GM12878 (cell line): ENCODE data around the gene ING3. TPM values are rescaled to one million over a fixed set of nuclear protein-coding genes. Genes with fewer than 3 reads are reported as not detected.
A peak's percentile ranks its signal among the peaks of the same experiment; 100 is the strongest.

Experiments used
- BMI1 ChIP-seq: fragments of 450-650 bp; IDR thresholded peaks from 2 replicates; pipeline ENCODE4 v1.6.1; 2016; ENCODE audit warnings: mild to moderate bottlenecking, moderate library complexity, borderline replicate concordance
- DPF2 ChIP-seq: fragments of 450-650 bp; IDR thresholded peaks from 2 replicates; pipeline ENCODE4 v1.6.1; 2017; ENCODE audit warnings: mild to moderate bottlenecking
- FOS ChIP-seq: IDR thresholded peaks from 3 replicates; pipeline ENCODE4 v1.6.1; 2011; ENCODE audit warnings: borderline replicate concordance; ENCODE audit not compliant: insufficient read length; ENCODE audit errors: extremely low read depth
- TCF12 ChIP-seq: IDR thresholded peaks from 2 replicates; pipeline ENCODE4 v1.6.1; 2011; ENCODE audit warnings: low read depth, mild to moderate bottlenecking, low read length
- polyA plus RNA-seq, 11 experiments: library from polyadenylated mRNA; depleted of rRNA in 4 of 11; unstranded in 6 of 11; stranded (reverse) in 5 of 11; fragments of >200 nt; fragmentation: Nextera tagmentation in 4 of 11; fragmentation: Illumina TruSeq in 1 of 11; extraction: Ambion mirVana in 4 of 11; extraction: Trizol in 1 of 11; gene quantifications; 1 replicate in 1 of 11; 2 replicates in 10 of 11; pipeline versions ENCODE4 v1.2.1 to v1.2.3, GENCODE V29; 2011 to 2016; ENCODE audit warnings: inconsistent platforms in 2 of 11, missing spikeins in 2 of 11, low read depth in 1 of 11
- total RNA-seq, 4 experiments: library from RNA; depleted of rRNA in 3 of 4; stranded (reverse); fragments of >200 nt in 3 of 4; fragmentation: Illumina TruSeq in 1 of 4; extraction: Trizol in 1 of 4; gene quantifications; 2 replicates each; pipeline versions ENCODE4 v1.2.1 to v1.2.3, GENCODE V29; 2013 to 2021
- TF ChIP-seq, protein P1 (sequence below): fragments of 450-650 bp; IDR thresholded peaks from 2 replicates; pipeline ENCODE4 v1.6.1; 2018; ENCODE audit warnings: mild to moderate bottlenecking, low read depth, moderate library complexity; ENCODE audit not compliant: partially characterized antibody
- TF ChIP-seq, protein P2 (sequence below): fragments of 450-650 bp; IDR thresholded peaks from 2 replicates; pipeline ENCODE4 v1.6.1; 2016; ENCODE audit warnings: mild to moderate bottlenecking, moderate library complexity, borderline replicate concordance
- TF ChIP-seq, protein P3 (sequence below): IDR thresholded peaks from 2 replicates; pipeline ENCODE4 v1.6.1; 2011; ENCODE audit warnings: borderline replicate concordance, low read depth, mild to moderate bottlenecking, moderate library complexity, mixed read lengths, low read length; ENCODE audit not compliant: insufficient read depth; ENCODE audit errors: extremely low read length
- TF ChIP-seq, protein P4 (sequence below): IDR thresholded peaks from 2 replicates; pipeline ENCODE4 v1.6.1; 2012; ENCODE audit warnings: low read length, inconsistent platforms
- TF ChIP-seq, protein P5 (sequence below): IDR thresholded peaks from 2 replicates; pipeline ENCODE4 v1.6.1; 2011; ENCODE audit warnings: low read depth, low read length, improper control_type of control experiment, borderline replicate concordance

ING3 gene
- total and polyA plus RNA-seq, 10 of the 15 experiments (the other 5 are each of a cell fraction or from before 2014, with no cell fraction given), result 12.1 to 60.8 (median 28.8) TPM

DNA sequence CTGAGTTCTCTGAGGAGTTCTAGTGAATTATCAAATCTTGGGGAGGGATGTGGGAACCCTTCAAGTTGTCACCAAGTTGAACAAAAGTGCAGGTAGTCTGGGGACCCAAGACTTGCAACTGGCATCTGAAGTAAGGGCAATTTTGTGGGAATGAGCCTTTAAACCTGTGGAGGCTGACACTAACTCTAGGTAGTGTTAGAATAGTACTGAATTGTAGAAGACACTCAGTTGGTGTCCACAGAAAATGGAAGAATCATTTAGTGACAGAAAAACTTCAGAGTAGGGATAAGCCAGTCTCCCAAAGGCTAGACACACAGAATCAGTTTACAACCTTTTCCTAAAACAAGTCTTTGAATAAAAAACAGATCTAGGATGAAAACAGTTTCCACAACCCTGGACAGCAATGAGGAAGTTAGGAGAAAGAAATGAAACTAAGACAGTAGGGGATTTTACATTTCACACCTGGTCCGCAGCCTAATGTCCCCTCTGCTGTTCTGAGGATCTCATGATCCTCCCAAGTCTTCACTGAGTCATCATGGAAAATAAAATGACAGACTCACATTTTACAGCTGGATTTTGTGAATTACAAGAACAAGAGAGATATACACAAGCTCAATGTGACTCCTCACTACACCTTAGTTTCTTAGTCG is 23.0 kb upstream of the ING3 start (continued):
- TF ChIP-seq, protein P1, sequence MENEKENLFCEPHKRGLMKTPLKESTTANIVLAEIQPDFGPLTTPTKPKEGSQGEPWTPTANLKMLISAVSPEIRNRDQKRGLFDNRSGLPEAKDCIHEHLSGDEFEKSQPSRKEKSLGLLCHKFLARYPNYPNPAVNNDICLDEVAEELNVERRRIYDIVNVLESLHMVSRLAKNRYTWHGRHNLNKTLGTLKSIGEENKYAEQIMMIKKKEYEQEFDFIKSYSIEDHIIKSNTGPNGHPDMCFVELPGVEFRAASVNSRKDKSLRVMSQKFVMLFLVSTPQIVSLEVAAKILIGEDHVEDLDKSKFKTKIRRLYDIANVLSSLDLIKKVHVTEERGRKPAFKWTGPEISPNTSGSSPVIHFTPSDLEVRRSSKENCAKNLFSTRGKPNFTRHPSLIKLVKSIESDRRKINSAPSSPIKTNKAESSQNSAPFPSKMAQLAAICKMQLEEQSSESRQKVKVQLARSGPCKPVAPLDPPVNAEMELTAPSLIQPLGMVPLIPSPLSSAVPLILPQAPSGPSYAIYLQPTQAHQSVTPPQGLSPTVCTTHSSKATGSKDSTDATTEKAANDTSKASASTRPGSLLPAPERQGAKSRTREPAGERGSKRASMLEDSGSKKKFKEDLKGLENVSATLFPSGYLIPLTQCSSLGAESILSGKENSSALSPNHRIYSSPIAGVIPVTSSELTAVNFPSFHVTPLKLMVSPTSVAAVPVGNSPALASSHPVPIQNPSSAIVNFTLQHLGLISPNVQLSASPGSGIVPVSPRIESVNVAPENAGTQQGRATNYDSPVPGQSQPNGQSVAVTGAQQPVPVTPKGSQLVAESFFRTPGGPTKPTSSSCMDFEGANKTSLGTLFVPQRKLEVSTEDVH, result peak; percentile 31
- TF ChIP-seq BMI1, result peak; percentile 66
- peak; percentile 90 for TF ChIP-seq DPF2
- TF ChIP-seq, protein P2, sequence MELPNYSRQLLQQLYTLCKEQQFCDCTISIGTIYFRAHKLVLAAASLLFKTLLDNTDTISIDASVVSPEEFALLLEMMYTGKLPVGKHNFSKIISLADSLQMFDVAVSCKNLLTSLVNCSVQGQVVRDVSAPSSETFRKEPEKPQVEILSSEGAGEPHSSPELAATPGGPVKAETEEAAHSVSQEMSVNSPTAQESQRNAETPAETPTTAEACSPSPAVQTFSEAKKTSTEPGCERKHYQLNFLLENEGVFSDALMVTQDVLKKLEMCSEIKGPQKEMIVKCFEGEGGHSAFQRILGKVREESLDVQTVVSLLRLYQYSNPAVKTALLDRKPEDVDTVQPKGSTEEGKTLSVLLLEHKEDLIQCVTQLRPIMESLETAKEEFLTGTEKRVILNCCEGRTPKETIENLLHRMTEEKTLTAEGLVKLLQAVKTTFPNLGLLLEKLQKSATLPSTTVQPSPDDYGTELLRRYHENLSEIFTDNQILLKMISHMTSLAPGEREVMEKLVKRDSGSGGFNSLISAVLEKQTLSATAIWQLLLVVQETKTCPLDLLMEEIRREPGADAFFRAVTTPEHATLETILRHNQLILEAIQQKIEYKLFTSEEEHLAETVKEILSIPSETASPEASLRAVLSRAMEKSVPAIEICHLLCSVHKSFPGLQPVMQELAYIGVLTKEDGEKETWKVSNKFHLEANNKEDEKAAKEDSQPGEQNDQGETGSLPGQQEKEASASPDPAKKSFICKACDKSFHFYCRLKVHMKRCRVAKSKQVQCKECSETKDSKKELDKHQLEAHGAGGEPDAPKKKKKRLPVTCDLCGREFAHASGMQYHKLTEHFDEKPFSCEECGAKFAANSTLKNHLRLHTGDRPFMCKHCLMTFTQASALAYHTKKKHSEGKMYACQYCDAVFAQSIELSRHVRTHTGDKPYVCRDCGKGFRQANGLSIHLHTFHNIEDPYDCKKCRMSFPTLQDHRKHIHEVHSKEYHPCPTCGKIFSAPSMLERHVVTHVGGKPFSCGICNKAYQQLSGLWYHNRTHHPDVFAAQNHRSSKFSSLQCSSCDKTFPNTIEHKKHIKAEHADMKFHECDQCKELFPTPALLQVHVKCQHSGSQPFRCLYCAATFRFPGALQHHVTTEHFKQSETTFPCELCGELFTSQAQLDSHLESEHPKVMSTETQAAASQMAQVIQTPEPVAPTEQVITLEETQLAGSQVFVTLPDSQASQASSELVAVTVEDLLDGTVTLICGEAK, result no peak
- TF ChIP-seq FOS, result no peak
- no peak for TF ChIP-seq TCF12
- TF ChIP-seq, protein P3, sequence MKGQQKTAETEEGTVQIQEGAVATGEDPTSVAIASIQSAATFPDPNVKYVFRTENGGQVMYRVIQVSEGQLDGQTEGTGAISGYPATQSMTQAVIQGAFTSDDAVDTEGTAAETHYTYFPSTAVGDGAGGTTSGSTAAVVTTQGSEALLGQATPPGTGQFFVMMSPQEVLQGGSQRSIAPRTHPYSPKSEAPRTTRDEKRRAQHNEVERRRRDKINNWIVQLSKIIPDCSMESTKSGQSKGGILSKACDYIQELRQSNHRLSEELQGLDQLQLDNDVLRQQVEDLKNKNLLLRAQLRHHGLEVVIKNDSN, result no peak
- TF ChIP-seq, protein P4, sequence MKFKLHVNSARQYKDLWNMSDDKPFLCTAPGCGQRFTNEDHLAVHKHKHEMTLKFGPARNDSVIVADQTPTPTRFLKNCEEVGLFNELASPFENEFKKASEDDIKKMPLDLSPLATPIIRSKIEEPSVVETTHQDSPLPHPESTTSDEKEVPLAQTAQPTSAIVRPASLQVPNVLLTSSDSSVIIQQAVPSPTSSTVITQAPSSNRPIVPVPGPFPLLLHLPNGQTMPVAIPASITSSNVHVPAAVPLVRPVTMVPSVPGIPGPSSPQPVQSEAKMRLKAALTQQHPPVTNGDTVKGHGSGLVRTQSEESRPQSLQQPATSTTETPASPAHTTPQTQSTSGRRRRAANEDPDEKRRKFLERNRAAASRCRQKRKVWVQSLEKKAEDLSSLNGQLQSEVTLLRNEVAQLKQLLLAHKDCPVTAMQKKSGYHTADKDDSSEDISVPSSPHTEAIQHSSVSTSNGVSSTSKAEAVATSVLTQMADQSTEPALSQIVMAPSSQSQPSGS, result no peak
- TF ChIP-seq, protein P5, sequence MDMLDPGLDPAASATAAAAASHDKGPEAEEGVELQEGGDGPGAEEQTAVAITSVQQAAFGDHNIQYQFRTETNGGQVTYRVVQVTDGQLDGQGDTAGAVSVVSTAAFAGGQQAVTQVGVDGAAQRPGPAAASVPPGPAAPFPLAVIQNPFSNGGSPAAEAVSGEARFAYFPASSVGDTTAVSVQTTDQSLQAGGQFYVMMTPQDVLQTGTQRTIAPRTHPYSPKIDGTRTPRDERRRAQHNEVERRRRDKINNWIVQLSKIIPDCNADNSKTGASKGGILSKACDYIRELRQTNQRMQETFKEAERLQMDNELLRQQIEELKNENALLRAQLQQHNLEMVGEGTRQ, result no peak
